RCC 7860 (cell line): ENCODE data around the gene KCNJ3.

Experiments
- DNase-seq: peaks from one replicate; pipeline ENCODE4 v3.0.0-alpha.2; 2015; ENCODE audit warnings: low spot score
- FAIRE-seq: peaks from 2 replicates; lab custom pipeline; 2012; peaks lifted over from hg19 to GRCh38; lab: Jason Lieb, UNC

Gene KCNJ3

GRCh38 chr2:154698296-154698720, at the start of gene KCNJ3:
Gene KCNJ3, plus strand, starts transcription at chr2:154698695. Its CDS starts 81 bp downstream, at chr2:154698776.
- FAIRE-seq (no peak), DNase-seq (no peak)

- FAIRE-seq (no peak), DNase-seq (no peak)
Observed at GRCh38 chr2:154655499-154655898, 43.0 kb upstream of the KCNJ3 start.

- FAIRE-seq = no peak
- no peak for DNase-seq
Observed at GRCh38 chr2:154658854-154659253, 39.6 kb upstream of the KCNJ3 start.

- DNase-seq (no peak), FAIRE-seq (no peak)
Observed at GRCh38 chr2:154664248-154664647, 34.2 kb upstream of the KCNJ3 start.

- FAIRE-seq = no peak
- no peak for DNase-seq
Observed at GRCh38 chr2:154670083-154670482, 28.4 kb upstream of the KCNJ3 start.

- DNase-seq (no peak), FAIRE-seq (no peak)
Observed at GRCh38 chr2:154673694-154674093, 24.8 kb upstream of the KCNJ3 start.

- no peak for DNase-seq
- FAIRE-seq = no peak
Observed at GRCh38 chr2:154677401-154677800, 21.1 kb upstream of the KCNJ3 start.

- no peak for FAIRE-seq
- DNase-seq = no peak
Observed at GRCh38 chr2:154681741-154682140, 16.8 kb upstream of the KCNJ3 start.

- DNase-seq = no peak
- no peak for FAIRE-seq
Observed at GRCh38 chr2:154686162-154686561, 12.3 kb upstream of the KCNJ3 start.

- no peak for FAIRE-seq
- DNase-seq = no peak
Observed at GRCh38 chr2:154688373-154688772, 10.1 kb upstream of the KCNJ3 start.

- DNase-seq (no peak), FAIRE-seq (no peak)
Observed at GRCh38 chr2:154689158-154689557, 9.3 kb upstream of the KCNJ3 start.

- FAIRE-seq = no peak
- DNase-seq = no peak
Observed at GRCh38 chr2:154692927-154693326, 5.6 kb upstream of the KCNJ3 start.

GRCh38 chr2:154693741-154694340, 4.7 kb upstream of the KCNJ3 start:
- no peak for DNase-seq

GRCh38 chr2:154694881-154695280, 3.6 kb upstream of the KCNJ3 start:
- DNase-seq (no peak), FAIRE-seq (no peak)

More at GRCh38 chr2:154693741-154694340, 4.7 kb upstream of the KCNJ3 start:
- no peak for FAIRE-seq

GRCh38 chr2:154696369-154696768, 2.1 kb upstream of the KCNJ3 start:
- DNase-seq (no peak), FAIRE-seq (no peak)

- no peak for FAIRE-seq
- DNase-seq = no peak
Observed at GRCh38 chr2:154696810-154697417, 1.6 kb upstream of the KCNJ3 start.

GRCh38 chr2:154697418-154698252, 860 bp upstream of the KCNJ3 start:
- FAIRE-seq = no peak
- DNase-seq = no peak

GRCh38 chr2:154698721-154699574, 453 bp downstream of the KCNJ3 start:
- FAIRE-seq = no peak

GRCh38 chr2:154699575-154699930, 1.1 kb downstream of the KCNJ3 start:
- no peak for DNase-seq
- FAIRE-seq = no peak

More at GRCh38 chr2:154698721-154699574, 453 bp downstream of the KCNJ3 start:
- no peak for DNase-seq

GRCh38 chr2:154700136-154700535, 1.6 kb downstream of the KCNJ3 start:
- FAIRE-seq (no peak), DNase-seq (no peak)

- DNase-seq (no peak), FAIRE-seq (no peak)
Observed at GRCh38 chr2:154704991-154705390, 6.5 kb downstream of the KCNJ3 start.
